CD1c-positive myeloid dendritic cell (primary cell): Measurements from ENCODE around the gene PRPF6.
A peak's percentile ranks its signal among the peaks of the same experiment; 100 is the strongest.
"Not testable (repeated sequence)": the region's sequence is repeated elsewhere in the genome, so short reads cannot be mapped to it uniquely, and the experiment has no call there.

ENCODE experiments used
- DNase-seq: peaks from one replicate; pipeline ENCODE4 v3.0.0-alpha.2; 2016; ENCODE audit errors: extremely low spot score

The PRPF6 gene

DNA sequence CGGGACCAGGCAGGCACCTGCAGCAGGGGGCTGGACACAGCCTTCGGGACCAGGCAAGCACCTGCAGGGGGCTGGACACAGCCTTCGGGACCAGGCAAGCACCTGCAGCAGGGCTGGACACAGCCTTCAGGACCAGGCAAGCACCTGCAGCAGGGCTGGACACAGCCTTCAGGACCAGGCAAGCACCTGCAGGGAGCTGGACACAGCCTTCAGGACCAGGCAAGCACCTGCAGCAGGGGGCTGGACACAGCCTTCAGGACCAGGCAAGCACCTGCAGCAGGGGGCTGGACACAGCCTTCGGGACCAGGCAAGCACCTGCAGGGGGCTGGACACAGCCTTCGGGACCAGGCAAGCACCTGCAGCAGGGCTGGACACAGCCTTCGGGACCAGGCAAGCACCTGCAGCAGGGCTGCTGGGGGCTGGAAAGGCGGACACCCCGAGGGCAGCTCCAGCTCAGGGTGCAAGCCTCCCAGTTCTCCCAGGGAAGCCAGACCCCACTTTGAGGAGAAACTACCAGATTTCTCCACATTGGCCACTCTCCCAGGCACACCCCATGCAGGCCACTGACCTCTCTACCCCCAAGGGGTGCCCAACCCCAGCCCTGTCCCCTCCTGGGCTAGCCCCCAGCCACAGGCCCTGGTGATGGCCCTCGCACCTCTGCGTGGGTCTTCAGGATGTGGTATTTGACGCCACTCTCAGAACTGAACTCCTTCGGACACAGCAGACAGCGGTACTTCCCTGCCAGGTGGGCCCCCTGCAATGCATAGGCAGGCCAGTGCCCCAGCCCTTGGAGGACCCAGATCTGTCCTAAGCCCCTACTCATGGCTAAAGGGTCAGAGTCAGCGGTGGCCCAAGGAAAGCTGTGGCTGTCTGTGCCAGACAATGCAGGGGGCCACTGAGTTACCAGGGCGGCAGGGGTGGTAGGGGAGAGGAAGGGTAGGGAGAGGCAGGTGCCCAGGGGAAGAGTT lies 20.0 kb upstream of the PRPF6 start:
- not testable (repeated sequence) for DNase-seq

DNA sequence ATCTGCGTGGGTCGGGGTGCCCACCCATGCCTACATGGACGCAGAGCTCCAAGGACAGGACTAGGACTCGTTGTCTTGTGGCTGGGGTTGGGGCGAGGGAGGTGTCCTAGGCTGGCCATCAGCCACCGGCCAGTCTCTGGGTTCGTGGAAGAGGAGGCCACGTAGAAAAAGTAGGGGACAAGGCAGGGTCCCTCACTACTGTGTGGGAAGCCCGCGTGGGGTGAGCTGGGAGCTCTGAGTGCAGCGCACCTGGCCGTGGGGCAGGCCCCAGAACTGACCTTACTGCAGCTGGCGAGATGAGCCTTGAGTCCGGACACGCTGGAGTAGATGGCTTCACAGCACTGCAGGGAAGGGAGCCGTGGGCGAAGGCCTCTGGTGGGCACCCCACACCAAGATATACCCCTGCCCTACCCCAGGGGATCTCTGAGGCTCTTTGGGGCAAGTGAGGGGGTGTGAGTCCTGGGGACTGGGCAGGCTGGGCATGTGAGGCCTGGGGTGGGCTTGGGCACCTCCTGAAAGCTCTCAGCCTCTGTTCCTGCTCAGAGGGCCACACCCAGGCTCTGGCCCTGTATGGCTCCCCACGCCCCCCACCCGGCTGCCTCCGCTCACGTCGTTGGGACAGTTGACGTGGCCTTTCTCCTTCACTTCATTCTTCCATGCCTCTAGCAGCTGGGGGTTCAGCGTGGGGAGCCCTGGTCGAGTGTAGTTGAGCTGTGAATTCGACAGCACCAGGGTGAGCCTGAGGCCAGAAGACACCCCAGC lies 19.1 kb upstream of the PRPF6 start:
- DNase-seq, result no peak

DNA sequence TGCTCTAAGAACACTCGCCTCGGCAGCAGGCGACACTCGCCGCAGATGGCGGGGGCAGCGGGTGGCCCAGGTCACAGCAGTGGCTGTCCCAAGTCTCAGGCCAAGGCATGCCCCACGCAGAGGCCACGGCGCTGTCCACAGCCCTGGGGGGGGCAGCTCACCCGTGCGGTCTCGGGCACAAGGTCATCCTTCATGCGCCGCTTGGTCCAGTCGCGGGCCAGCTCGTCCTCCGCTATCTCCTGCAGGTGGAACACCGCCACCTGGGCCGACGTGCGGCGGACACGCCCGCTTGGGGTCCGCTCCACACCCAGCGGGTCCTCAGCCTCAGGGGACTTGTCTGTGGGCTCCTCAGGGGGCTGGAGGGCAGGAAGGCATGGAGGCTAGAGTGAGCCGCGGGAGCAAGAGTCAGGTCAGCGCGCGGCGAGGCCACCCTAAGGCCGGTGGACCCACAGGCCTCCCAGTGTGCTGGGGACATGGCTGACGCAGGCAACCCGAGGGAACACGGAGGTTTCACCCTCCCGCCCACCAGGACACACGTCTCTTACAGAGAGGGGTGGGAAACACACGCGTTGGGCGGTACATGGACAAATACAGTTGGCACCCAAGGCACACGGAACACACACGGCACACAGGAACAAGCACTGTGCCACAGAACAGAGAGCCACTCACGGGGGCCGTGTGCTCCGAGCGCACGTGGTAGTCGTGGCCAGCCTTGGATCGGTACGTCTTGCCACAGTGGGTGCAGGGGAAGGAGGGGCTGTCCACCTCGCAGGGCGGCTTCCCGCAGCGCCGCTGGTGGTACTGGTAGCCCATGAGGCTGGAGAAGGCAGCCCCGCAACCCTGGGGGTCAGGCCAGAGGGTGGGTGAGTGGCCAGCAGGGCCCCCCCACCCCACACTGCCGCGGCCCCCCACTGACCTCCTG lies 18.2 kb upstream of the PRPF6 start:
- no peak for DNase-seq

DNA sequence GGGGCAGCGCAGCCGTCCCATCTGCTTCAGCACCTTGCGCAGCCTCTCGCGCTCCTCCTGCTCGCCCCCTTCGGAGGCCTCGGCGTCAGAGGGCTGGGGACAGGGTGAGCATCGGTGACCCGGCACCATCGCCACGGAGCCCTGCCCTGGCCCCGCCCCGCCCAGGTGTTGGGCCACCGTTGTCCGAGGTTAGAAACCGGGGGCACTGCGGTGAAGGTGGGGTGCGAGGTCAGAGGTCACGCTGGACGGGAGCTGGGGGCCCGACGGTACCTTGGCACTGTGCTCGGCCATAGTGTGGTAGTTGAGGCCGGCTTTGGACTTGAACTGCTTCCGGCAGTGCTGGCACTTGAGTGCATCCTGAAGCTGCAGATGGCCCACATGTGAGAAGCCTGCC lies 17.6 kb upstream of the PRPF6 start:
- DNase-seq, result no peak

DNA sequence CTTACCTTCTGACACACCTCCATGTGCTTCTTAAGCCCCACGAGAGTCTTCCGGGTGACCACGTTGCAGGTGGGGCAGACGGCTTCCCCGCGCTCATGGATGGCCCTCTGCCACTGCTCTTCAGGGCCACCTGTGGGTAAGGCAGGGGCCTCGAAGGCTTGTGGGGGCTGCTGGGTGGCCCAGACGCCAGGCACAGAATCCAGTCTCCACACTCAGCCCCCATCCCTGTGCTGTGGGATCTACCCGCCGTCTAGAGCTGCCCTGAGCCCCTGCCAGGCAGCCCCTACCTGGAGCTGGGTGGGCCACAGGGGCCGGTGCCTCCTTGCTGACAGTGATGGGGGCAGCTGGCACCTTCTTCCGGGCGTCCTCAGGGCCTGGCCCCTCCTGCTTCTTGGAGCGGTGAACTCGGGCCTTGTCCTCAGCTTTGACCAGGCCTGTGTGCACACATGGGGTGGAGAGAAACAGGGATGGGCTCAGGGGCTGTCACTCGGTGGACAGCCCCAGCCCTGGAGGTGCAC lies 17.1 kb upstream of the PRPF6 start:
- no peak for DNase-seq

DNA sequence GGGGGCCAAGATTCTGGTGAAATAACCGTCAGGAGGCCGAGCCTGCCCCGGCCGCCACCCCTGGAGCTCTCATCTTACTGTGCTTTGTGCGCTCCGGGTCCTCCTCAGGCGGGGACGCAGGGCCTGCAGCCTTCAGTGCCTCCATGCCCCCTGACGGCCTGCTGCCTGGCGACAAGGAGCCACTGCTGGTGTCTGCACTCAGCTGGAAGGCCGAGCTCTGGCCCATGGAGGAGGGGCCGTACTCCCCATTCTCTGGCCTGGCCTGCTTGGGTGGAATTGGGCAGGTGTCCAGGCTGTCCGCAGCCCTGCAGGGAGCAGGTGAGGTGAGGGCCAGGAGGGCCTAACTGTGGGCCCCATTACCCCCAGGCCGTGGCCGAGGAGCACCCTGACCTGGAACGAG lies 16.5 kb upstream of the PRPF6 start:
- DNase-seq, result no peak

DNA sequence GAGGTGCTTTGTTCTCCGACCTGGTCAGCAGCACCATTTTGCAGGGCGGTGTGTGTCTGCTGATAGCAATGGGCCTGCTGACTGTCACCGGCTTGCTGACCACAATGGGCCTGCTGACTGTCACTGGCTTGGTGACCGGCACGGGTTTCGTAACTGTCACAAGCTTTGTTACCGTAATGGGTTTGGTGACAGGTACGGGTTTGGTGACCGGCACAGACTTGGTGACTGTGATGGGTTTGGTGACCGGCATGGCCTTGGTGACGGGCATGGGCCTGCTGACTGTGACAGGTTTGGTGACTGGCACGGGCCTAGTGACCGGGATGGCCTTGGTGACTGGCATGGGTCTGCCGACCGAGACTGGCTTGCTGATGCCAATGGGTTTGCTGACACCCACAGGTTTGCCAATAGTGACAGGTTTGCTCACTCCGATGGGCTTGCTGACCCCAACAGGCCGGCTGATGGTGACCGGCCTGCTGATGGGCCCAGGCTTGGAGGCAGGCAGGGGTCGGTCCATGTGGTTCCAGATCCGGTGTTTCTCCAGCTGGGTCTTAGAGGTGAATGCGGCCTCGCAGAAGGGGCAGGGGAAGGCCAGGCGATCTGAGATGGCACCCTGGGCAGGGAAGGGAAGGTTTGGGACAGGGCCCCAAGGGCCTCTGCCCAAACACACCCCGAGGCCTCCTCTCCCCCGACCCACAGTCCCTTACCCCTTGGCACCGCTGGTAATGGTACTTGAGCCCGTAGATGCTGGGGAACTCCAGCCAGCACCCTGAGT lies 14.6 kb upstream of the PRPF6 start:
- no peak for DNase-seq

DNA sequence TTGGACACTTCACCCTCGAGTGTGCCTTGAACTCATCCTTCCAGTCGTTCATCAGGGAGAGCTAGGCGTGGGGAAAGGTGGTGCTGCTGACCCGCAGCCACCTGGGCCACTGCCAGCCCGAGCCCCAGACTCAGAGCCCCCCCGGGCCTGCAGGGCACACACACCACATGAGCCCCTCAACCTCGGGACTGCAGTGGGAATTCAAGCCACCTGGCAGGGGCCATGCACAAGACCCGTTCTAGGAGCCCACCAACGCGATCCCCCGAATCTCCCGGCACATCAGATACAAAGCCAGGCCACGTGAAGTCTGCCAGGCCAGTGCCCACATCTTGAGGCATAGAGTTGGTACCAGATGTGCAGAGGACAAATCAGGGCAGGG lies 14.0 kb upstream of the PRPF6 start:
- DNase-seq, result no peak

DNA sequence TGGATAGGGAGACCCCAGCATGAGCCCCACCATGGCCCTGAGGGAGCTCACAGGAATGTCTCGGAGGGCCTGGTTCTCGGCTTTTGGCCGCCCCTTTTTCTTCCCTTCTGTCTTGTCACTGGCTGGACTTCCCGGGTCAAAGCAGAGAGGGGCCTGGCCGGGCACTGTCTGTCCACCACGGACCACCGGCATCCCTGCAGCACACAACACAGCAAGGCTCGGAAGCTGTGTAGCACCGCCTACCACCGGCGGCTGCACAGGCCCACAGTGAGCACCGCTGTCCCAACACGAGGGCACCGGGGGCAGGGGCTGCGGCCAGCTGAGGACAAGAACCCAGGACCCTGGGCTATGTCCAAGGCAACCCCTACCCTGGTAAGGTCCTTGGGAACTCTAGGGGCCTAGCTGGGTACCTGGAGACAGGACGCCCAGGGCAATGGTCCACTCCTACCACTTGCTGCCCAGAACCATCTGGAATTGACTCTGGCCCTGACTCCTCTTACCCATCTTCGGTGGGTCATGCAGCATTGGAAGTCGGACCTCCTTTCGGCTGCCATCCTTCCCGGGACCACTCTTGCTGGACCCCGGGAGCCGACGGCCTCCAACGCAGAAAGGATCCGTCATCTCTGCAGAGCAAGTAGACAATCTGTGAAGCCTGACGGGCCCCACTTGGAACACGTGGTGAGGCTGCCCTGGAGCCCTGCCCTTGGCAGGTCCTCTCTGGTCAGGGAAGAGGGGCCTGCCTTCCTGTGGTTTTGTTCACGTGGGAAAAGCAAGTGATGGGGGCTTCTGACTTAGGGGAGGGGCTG lies 13.4 kb upstream of the PRPF6 start:
- DNase-seq, result no peak

DNA sequence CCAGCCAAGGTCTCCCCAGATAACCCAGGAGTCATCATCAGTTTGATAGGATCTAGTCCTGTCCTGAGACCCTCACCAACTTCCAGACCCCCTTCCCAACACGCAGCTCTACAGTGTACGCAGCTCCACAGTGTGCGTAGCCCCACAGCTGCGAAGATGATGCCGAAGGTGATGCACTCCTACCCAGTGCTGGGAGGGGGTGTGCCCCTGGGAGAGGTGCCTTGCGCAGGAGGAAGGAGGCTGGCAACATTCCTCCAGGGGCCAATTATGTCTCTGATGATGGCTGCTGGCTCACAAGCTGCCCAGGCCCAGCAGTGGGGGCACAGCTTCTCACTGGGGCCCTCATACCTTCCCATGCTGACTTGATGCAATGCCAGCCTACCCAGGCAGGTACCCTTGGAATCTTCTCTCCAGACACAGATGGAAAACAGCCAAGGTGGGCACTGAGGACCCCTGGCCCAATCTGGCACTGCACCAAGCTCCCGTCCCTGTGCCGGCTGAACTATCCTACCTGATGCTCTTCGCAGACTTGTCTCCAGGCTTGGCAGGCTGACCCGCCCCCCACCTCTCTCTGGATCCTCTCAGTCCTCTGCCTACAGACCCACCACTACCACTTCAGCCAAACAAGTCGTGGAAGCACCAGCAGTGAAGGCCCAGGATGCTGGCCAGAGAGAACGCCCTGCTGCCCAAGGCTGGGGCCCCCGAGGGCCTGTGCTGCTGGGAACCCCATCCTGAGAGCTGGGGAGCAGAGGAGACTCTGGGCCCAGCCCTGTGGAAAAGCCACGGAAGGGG lies 12.6 kb upstream of the PRPF6 start:
- no peak for DNase-seq

DNA sequence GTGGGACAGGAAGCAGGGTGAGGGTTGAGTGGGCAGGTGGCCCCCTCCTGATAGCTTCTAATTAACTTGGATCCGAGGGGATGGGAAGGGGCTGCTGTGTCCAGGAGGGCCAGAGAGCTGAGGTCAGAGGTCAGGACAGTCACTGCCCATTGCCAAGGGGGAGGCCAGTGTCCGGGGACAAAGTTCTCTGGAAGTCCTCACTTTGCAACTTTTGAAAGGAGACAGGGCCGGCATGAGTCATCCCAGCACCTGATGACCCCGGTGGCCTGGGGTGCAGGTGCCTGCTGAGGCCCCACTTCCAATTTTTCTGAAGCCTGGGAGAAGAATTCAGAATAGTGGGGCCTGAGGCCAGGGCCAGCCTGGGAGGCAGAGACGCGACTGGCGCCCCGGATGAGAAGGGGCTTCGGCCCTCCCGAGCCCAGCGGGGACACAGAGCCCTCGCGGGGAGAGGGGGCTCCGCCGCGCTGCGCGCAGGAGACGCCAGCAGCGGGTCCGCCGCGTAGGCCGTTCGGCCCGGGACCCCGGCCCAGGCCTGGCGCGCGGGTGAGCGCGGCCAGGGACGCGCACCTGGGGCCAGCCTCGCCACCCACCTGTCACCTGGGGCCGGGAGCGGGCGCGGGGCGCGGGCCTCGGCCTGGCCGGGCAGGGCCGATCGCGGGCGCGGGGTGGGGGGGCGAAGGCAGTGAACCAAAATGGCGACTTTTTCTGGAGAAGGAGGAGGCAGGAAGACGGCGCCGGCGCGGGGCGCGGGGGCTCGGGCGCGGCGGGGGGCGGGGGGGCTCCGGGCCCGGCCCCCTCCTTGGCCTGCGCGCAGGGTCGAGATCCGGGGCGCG lies 11.8 kb upstream of the PRPF6 start:
- peak; percentile 38 for DNase-seq

DNA sequence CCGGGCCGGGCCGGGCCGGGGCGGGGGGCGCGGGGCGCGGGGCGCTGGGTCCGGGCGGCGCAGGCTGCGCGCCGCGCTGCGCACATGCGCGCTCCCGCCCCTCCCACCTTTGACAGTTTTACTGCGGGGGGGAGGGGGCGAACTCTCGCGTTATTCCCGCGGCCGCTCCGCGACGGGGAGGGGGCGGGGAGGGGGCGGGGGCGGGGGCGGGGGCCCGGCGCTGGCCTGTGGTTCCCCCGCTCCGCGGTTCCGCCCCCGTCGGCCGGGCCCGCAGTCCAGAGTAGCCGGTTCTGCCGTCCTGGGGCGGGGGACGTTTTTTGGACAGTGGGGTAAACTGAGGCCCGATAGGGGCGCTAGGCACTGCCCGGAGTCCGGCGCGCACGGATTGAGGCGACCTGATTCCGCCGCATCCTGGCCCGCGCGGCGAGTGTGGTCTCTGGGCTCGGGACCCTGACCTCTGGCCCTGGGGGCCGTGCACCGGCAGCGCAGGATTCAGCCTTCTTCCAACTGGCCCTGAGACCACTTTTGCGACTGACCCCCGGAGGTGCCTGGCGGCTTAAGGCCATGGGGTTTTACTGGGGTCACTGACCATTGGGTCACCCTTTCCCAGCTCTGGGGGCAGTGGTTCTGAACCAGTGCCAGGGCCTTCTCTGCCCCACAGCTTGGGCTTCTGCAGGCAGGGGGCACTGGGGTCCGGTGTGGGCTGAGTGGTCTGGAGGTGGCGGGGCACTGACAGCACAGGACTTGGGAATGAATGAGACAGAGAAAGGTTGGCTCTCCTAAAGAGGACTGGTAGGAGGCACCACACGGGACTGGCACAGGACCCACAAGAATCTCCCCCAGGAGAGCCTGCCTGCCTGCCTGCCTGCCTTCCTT lies 10.9 kb upstream of the PRPF6 start, which contains the start of gene ZNF512B:
TSS of gene ZNF512B (minus strand) at position 93 of the 876 bp plus-strand sequence. CDS start 1,980 bp downstream, outside the sequence.
- DNase-seq, result peak; percentile 33

DNA sequence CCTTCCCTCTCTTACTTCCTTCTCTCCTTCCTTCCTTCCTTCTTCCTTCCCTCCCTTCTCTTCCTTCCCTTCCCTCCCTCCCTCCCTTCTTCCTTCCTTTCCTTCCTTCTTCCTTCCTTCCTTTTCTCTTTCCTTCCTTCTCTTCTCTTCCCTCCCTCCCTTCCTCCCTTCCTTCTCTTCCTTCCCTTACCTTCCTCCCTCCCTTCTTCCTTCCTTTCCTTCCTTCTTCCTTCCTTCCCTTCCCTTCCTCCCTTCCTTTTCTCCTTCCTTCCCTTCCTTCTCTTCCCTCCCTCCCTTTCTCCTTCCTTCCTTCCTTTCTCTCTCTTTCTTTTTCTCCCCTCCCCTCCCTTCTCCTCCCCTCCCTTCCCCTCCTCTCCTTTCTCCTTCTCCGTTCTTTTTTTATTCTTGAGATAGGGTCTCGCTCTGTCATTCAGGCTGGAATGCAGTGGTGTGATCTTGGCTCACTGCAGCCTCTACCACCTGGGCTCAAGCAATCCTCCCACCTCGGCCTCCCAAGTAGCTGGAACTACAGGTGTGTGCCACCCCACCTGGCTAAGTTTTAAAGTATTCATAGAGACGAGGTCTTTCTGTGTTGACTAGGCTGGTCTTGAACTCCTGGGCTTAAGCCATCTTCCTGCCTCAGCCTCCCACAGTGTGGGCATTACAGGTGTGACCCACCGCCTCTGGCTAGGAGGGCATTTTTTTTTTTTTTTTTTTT lies 10.1 kb upstream of the PRPF6 start:
- no peak for DNase-seq

DNA sequence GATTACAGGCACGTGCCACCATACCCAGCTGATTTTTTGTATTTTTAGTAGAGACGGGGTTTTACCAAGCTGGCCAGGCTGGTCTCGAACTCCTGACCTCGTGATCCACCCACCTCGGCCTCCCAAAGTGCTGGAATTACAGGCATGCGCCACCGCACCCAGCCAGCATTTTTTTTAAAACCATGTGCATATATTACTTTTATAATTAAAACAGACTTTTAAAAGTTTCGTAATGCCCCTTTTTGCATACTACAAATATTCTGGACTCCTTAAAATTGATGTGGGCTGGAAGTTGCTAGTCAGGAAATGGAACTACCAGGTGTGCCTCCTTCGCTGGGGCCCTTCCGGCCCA lies 9.0 kb upstream of the PRPF6 start:
- DNase-seq, result not testable (repeated sequence)

DNA sequence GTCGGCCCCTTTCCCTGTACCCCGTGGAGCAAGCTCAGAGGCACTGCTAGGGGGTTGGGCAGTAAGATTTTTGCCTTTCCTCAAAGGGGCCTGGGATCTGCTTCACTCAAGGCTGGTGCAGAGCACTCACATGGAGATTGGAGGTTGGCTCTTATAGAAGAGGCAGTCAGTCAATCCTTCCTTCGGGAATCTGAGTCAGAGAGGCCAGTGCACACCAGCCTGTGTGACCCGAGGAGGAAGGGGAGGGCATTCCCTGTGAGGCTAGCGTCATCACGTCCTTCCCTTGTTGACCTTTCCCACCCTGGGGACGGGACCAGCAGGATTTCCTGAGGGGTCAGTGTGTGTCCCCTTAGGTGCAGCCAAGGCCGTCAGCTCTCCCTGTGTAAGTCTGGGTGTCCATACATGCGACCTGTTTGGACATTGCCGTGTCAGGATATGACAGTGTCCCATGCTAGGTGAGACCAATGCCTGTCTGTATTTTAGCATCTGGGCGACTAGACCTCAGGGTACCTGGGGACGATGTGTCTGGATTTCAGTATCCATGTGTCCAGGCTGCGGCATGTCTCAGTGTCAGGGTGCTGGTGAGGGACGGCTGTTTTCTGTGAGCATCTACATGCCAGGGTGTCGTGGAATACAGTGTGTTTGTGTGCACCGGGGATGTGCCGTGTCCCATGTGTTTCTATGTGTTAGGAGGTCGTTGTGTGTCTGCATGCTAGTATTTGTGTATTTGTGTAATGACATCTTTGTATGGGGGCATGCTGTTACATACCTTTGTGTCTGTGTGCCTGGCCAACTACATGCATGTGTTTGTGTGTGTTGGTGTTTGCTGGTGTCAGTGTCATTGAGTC lies 8.4 kb upstream of the PRPF6 start:
- no peak for DNase-seq

DNA sequence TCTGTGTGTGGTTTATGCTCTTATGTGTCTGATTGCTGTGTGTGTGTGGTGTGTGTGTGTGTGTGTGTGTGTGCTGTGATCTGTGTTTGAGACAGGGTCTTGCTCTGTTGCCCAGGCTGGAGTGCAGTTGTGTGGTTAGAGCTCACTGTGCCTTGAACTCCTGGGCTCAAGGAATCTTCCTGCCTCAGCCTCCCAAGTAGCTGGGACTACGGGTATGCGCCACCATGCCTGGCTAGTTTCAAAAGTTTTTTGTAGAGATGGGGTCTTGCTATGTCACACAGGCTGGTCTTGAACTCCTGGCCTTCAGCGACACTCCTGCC lies 7.8 kb upstream of the PRPF6 start:
- no peak for DNase-seq
